Central memory CD8-positive, alpha-beta T cell (primary cell): ENCODE measurements around the gene CDCA7.

Experiments used
- ATAC-seq: fragments of 150-1000 bp; cut with Tn5 transposase; replicated peaks from 2 replicates; pipeline ENCODE4 v1.10.0; 2022; ENCODE audit warnings: mild to moderate bottlenecking, moderate FRiP score, moderate number of reproducible peaks; ENCODE audit not compliant: poor library complexity, severe bottlenecking; ENCODE audit errors: extremely low read depth
- DNase-seq, 2 donors: peaks; one replicate each; pipeline ENCODE4 v3.0.0; 2021; ENCODE audit warnings: low spot score in 2 of 2
- H3K27ac Mint-ChIP-seq: one replicate; pipeline ENCODE4 v1.8.0; 2022; ENCODE audit warnings: low read depth, mild to moderate bottlenecking, moderate library complexity, mixed read lengths
- H3K27me3 Mint-ChIP-seq: one replicate; pipeline ENCODE4 v1.8.0; 2022; ENCODE audit warnings: mixed read lengths
- H3K36me3 Mint-ChIP-seq: one replicate; pipeline ENCODE4 v1.8.0; 2022; ENCODE audit warnings: mild to moderate bottlenecking, moderate library complexity, mixed read lengths; ENCODE audit not compliant: insufficient read depth
- H3K4me1 Mint-ChIP-seq: one replicate; pipeline ENCODE4 v1.8.0; 2022; ENCODE audit warnings: mixed read lengths
- H3K4me3 Mint-ChIP-seq: one replicate; pipeline ENCODE4 v1.8.0; 2022; ENCODE audit warnings: mild to moderate bottlenecking, moderate library complexity, mixed read lengths
- H3K9me3 Mint-ChIP-seq: one replicate; pipeline ENCODE4 v1.8.0; 2022; ENCODE audit warnings: mixed read lengths

The CDCA7 gene

DNA sequence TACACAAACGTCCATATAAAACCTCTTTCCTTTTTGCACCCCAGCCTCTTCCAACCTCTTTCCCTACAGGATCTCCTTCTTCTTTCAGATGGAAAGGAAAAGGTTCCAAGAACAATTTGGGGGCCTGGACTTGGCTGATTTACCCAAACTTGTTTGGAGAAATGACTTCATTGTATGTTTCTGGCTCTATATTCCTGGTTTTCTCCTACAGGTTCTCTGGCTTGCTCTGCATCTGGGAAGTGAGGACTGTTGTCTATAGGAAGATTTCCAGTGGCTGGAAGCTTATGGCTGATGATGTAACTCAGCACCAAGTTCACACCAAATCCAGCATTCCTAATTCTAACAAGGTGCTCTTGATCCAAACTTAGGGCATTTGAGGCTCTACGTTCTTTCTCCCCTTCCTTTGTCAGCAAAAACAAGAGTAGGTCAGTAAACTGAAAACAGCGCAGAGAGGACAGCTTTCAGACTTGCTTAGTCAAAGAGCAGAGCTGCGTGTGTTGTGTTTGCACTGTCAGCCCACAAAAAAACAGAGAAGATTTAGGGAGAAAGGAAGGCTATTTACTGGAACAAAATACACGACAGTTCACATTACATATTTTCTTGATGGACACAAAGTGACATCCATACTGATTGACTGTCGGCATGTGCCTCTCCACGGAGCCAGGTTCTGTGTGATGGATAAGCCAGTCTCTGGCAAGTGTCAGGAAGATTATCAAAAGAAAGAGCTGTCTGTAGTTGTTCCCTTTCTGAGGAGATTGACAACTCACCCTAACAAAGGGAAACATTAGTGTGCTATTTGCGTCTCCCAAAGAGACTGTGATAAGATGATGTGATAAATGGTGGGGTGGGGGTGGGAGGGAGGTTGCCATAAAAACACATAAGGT lies 39.7 kb downstream of the CDCA7 start:
- Mint-ChIP-seq H3K36me3 (no peaks in the 10 kb centered on the region), H3K27me3 (peaks cover 51% of the 10 kb centered on the region), H3K27ac (no peak overlapping the region), H3K9me3 (no peaks in the 10 kb centered on the region), H3K4me1 (no peaks in the 10 kb centered on the region), H3K4me3 (no peak overlapping the region)
- no peak for DNase-seq
- no peak for ATAC-seq

DNA sequence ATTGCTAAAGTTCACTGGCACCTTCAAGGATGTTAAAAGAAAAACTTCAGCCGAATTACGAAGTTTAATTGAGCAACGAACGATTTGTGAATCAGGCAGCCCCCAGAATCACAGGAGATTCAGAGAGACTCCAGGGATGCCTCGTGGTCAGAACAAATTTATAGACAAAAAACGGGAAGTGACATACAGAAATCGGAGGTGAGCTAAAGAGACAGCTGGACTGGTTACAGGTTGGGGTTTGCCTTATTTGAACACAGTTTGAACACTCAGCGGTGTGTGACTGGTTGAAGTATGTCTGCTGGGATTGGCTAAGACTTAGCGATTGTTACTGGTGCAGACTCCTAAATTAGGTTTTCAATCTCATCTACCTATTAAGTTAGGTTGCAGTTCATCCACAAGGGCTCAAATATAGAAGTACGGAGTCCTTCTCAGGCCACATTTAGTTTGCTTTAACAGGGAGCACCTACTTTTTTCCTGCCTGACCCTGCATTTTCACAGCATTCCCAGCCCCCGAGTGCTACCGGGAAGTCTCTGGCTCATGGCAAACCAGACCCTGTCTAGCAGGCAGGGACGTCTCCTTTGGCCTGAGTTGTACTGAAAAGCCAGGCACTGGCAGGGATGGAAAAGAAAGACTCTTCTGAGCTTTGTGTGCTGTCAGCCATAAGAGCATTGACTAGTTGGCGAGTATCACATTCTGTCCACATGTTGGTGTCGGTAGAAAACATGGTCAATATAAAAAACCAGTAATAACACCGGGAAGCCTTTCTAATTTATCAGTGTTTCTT lies 41.1 kb downstream of the CDCA7 start:
- Mint-ChIP-seq H3K27me3 (peaks cover 63% of the 10 kb centered on the region), H3K9me3 (no peaks in the 10 kb centered on the region), H3K36me3 (no peaks in the 10 kb centered on the region), H3K4me3 (no peak overlapping the region), H3K4me1 (no peaks in the 10 kb centered on the region), H3K27ac (no peak overlapping the region)
- DNase-seq (no peak), ATAC-seq (no peak)

DNA sequence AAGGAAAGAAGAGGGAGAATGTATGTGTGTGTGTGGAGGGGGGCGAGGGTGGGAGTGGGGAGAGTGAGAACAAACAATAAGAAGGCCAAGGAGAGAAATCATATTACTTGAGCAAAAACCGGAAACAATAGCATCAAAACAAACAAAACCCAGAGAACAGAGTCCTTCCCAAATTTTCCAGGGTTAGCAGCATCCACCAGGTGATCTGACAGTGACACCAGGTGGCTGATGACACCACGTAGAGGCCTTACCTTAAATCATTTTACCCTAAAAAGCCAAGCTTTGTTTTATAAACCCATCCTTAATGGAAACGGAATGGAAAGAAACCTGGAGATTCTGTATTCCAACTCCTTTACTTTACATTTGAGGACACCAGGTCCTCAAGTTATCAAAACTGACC lies 42.9 kb downstream of the CDCA7 start:
- Mint-ChIP-seq H3K36me3 (no peaks in the 10 kb centered on the region), H3K27ac (no peak overlapping the region), H3K27me3 (peaks cover 80% of the 10 kb centered on the region), H3K4me3 (no peak overlapping the region), H3K9me3 (no peaks in the 10 kb centered on the region), H3K4me1 (peaks cover 5% of the 10 kb centered on the region)
- ATAC-seq (no peak), DNase-seq (no peak)

DNA sequence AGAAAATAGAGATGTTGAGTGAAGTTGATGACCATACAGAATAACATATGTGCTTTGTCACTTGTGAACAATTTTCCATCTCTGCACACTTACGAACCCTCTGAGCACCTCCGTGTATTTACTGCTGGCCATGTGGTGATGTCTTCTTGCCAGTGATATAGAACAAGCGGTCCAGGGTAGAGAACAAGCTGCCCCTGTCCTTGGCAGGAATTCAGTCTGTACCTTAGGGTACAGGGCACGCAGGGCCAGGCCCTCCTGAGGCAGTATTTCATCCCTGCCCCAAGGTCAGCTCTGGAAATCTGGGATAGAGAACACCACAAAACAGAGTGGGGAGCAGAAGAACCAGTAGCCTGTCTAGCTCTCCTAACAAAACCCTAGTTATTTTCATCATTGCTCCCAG lies 44.6 kb downstream of the CDCA7 start:
- Mint-ChIP-seq H3K36me3 (no peaks in the 10 kb centered on the region), H3K4me1 (peaks cover 7% of the 10 kb centered on the region), H3K9me3 (no peaks in the 10 kb centered on the region), H3K4me3 (no peak overlapping the region), H3K27ac (no peak overlapping the region), H3K27me3 (peaks cover 90% of the 10 kb centered on the region)
- ATAC-seq, result no peak
- DNase-seq, result no peak

DNA sequence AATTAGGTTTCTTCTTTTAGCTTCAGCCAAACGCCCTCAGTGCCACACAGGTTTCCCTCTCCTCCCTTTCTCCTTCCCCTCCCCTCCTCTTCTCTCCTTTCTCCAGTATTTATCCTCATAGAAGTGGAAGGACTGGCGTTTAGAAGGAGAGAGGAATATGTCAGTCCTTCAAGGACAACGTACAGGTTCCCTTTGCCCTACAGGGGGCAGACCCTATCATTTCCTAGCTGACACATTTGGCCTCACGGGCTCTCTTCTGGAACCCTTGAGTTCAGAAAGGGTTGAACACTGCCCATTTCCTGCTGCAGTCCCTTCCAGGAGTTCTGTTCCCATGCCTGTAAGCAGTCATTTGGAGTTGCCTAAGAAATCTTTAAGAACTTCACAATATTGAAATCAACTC lies 46.1 kb downstream of the CDCA7 start:
- ATAC-seq (no peak), DNase-seq (no peak)
- Mint-ChIP-seq H3K9me3 (no peaks in the 10 kb centered on the region), H3K4me3 (no peak overlapping the region), H3K4me1 (peaks cover 7% of the 10 kb centered on the region), H3K27ac (no peak overlapping the region), H3K36me3 (no peaks in the 10 kb centered on the region), H3K27me3 (peaks cover 90% of the 10 kb centered on the region)

DNA sequence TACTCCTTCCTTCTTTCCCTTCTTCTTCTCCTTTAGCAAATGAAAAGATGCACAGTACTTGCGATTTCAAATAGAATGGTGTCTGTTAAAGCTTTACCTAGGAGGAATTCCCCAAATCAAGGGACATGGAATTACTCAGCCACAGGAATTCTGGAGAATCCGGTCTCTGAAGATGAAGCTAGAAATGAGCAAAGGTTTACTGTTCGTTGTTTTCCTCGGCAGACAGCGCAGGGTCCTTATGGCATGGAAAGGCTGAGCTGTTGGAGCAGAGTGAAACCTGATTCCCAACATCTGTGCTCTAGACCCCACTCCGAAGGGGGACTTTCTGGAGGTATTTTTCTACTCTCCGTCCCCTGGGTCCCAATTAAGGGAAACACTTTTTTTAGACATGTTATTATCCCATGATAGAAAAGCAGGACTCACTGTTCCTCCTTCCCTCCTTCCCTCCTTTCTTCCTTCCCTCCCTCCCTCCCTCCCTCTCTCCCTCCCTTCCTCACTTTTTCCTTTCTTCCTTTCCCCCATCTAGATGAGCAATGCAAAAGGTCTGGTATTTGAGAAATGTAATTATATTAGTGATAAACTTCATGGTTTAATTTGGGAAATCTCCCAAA lies 47.1 kb downstream of the CDCA7 start:
- DNase-seq (no peak), ATAC-seq (no peak)
- Mint-ChIP-seq H3K9me3 (no peaks in the 10 kb centered on the region), H3K27ac (no peak overlapping the region), H3K36me3 (no peaks in the 10 kb centered on the region), H3K4me1 (peaks cover 7% of the 10 kb centered on the region), H3K27me3 (peaks cover 83% of the 10 kb centered on the region), H3K4me3 (no peak overlapping the region)

DNA sequence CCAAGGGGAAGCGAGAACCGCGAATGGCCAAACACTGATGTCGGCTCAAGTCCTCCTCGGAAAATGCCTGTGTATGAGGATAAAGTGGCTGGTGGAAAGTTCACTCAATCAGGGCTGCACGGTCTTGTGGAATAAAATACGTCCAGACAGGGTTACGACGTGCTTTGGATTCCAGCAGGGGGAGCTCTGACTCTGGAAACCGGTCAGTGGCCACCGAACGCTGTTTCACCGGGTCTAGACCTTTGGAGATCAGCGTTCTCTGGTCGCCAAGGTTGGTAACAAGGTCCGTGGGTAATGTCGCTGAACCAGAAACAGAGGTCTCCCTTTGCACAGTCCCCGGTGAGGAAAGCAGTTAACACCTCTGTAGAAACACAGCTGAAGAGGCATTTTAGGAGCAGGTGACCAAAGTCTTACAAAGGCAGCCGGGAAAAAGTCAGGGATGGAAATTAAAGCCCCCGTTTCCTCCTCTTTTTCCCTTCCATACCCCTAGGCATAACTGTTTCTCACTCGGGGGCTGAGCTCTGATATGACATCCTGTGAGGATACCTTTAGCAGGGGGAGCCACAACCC lies 47.8 kb downstream of the CDCA7 start:
- Mint-ChIP-seq H3K9me3 (no peaks in the 10 kb centered on the region), H3K4me3 (no peak overlapping the region), H3K4me1 (peaks cover 7% of the 10 kb centered on the region), H3K27me3 (peaks cover 80% of the 10 kb centered on the region), H3K27ac (no peak overlapping the region), H3K36me3 (no peaks in the 10 kb centered on the region)
- peak; percentile 77 for ATAC-seq
- peak; percentile 45 to 47 for DNase-seq

DNA sequence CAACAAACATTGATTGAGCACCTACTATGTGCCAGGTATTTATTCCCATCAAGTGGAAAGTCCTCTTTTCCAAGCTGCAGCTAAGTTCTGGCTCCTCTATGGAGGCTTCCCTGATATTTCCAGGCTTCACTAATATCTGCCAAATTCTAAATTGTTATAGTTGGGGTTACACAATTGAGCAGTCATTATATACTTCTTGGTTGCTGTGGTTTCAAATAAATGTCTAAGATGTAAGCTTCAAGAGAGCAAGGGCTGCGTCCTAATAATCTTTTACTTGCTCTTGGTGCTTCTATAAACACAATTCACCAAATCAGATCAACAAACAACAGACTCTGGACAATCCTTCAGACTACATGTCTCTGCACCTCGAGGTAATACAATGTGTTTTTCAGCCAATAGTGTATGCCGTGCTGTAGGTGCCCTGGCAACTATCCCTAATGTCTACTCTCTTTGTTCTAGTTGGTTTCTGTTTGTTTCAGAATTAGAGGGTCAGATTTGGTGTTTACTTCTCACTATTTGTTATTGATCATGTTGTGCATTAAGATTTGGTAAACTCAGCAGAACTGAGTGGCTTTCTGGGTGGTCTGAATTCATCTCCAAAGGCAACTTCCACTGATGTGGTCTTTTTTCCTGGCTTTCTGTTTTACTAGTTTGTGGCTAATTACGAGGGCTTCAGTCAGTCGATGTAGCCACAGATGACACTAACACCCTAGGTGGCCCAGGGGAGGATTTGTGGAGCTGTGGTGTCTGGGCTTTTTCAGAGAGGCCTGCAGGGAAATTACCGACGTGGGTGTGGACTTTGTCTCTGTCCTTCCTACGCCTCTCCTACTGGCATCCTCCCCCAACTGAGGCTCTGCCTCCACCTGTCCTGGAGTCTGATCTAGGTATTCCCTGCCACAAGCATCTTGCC lies 50.4 kb downstream of the CDCA7 start:
- no peak for ATAC-seq

DNA sequence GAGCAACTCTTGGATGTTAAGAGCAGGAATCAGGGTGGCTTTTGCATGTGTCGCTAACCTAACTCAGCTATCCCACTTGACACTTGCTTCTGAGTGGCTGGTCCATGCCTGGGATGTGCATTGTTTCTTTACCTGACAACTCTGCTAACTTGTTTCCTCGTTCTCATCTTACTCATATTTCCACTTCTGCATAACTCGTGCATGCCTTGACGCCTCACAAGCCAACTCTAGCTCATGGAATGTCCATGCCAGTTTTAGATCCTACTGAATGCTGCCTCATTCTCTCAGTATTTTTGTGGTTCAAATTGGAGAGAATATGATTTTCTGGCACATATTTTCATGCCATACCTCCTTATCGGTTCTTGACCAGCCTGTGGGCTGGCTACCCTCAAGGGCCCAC lies 52.5 kb downstream of the CDCA7 start:
- no peaks in the 10 kb centered on the region for H3K36me3 Mint-ChIP-seq

More for the DNA sequence above, 50.4 kb downstream of the CDCA7 start:
- Mint-ChIP-seq H3K4me3 (no peak overlapping the region), H3K27ac (no peak overlapping the region), H3K27me3 (peaks cover 67% of the 10 kb centered on the region), H3K36me3 (no peaks in the 10 kb centered on the region), H3K9me3 (no peaks in the 10 kb centered on the region), H3K4me1 (peaks cover 7% of the 10 kb centered on the region)
- DNase-seq, result no peak

DNA sequence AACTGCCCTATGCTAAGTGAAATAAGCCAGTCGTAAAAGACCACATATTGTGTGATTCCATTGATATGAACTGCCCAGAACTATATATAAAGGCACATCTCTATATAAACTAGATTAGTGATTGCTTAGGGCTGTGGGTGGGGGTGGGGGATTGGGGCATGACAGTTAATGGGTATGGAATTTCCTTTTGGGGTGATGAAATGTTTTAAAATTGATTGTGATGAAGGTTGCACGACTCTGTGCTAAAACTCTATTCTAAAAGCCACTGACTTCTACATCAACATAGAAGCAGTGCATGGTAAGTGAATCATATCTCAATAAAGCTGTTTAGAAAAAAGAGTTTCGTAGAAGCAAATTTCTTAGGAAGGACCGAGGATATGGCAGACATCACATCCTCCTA lies 53.0 kb downstream of the CDCA7 start:
- H3K27ac Mint-ChIP-seq, result no peak overlapping the region
- H3K4me3 Mint-ChIP-seq, result no peak overlapping the region
- DNase-seq (no peak), ATAC-seq (no peak)
- peaks cover under 1% of the 10 kb centered on the region for H3K4me1 Mint-ChIP-seq
- H3K27me3 Mint-ChIP-seq, result peaks cover 45% of the 10 kb centered on the region
- no peaks in the 10 kb centered on the region for H3K9me3 Mint-ChIP-seq
- H3K36me3 Mint-ChIP-seq, result no peaks in the 10 kb centered on the region

More for the DNA sequence above, 52.5 kb downstream of the CDCA7 start:
- no peak for ATAC-seq
- no peak for DNase-seq
- Mint-ChIP-seq H3K27ac (no peak overlapping the region), H3K9me3 (no peaks in the 10 kb centered on the region), H3K27me3 (peaks cover 46% of the 10 kb centered on the region), H3K4me3 (no peak overlapping the region), H3K4me1 (peaks cover 6% of the 10 kb centered on the region)

DNA sequence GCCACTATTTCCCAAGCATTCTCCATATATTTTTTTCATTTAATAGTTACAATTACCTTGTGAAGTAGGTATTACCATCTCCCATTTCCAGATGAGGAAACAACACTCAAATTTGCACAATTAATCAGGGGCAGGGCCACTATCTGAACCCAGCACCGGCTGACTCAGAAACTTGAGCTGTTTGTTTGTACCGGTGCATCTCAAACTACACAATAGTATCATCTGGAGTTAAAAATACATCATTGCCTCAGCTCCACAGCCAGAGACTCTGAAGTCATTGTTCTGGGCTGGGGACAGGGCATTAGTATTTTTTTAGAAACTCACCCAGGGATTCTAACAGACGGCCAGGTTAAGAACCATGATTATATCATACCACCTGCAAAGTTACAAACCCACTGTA lies 55.9 kb downstream of the CDCA7 start:
- Mint-ChIP-seq H3K27me3 (peaks cover 35% of the 10 kb centered on the region), H3K36me3 (no peaks in the 10 kb centered on the region), H3K4me3 (no peak overlapping the region), H3K27ac (no peak overlapping the region), H3K4me1 (no peaks in the 10 kb centered on the region), H3K9me3 (no peaks in the 10 kb centered on the region)
- DNase-seq, result no peak
- ATAC-seq, result no peak

DNA sequence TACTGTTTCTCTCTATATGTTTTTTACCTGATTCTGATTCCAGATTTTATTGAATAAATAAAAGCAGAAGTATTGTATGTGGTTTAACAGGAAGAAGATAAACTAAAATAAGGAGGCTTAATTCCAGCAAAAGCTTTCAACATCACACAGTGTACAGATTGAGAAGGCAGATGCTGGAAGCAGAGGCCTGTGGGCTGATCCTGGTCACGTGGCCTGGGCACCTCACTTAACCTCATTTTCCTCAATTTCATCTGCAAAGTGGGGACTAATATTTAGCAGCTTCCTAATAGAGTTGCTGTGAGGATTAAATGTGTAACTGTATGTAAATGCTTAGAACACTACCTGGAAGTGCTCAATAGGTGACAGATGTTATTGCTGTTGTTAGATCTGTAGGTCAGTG lies 58.0 kb downstream of the CDCA7 start:
- Mint-ChIP-seq H3K36me3 (no peaks in the 10 kb centered on the region), H3K9me3 (no peaks in the 10 kb centered on the region), H3K27me3 (peaks cover 36% of the 10 kb centered on the region), H3K4me3 (no peak overlapping the region), H3K27ac (no peak overlapping the region), H3K4me1 (no peaks in the 10 kb centered on the region)
- DNase-seq, result no peak
- ATAC-seq, result no peak
